22Rv1 (cell line): ENCODE measurements around the gene FOXS1.
"Not testable (repeated sequence)": the region's sequence is repeated elsewhere in the genome, so short reads cannot be mapped to it uniquely, and the experiment has no call there.

Experiments used
- H3K27ac ChIP-seq: fragments of 450-650 bp; 2 replicates; pipeline ENCODE4 v1.5.1; 2017
- ZFX ChIP-seq: fragments of 450-650 bp; IDR thresholded peaks from 2 replicates; pipeline ENCODE4 v1.6.1; 2017; ENCODE audit warnings: antibody characterized with exemption, borderline replicate concordance
- TF ChIP-seq, protein P1 (sequence below): fragments of 450-650 bp; IDR thresholded peaks from 2 replicates; pipeline ENCODE4 v1.5.1; 2017; ENCODE audit warnings: mild to moderate bottlenecking

The FOXS1 gene

DNA sequence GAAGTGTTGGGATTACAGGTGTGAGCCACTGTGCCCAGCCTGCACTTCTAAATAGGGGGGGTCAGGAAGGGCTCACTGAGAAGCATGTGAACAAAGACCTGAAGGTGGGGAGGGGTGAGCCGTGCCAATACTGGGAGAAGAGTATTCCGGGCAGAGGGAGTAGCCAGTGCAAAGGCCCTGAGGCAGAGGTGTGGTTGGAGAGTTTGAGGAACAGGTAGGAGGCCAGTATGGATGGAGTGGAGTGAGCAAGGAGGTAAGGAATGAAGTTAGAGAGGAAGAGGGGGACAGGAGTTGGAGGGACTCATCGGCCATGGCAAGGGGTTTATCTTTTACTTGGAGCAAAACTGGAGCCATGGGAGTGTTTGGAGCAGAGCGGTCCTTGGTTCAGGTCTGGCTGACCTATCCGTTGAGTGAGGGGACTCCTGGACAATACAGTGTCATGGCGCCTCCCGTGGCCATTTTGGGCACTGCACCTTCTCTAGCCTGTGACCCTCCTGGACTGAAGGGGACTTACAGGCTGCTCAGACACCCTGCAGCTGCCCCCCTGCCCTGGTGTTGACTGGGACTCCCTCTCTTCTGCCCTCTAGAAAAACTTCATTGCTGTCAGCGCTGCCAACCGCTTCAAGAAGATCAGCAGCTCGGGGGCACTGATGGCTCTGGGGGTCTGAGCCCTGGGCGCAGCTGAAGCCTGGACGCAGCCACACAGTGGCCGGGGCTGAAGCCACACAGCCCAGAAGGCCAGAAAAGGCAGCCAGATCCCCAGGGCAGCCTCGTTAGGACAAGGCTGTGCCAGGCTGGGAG lies 12.1 kb downstream of the FOXS1 start:
- no peak overlapping the region for H3K27ac ChIP-seq
- no peak for TF ChIP-seq ZFX
- TF ChIP-seq, protein P1, sequence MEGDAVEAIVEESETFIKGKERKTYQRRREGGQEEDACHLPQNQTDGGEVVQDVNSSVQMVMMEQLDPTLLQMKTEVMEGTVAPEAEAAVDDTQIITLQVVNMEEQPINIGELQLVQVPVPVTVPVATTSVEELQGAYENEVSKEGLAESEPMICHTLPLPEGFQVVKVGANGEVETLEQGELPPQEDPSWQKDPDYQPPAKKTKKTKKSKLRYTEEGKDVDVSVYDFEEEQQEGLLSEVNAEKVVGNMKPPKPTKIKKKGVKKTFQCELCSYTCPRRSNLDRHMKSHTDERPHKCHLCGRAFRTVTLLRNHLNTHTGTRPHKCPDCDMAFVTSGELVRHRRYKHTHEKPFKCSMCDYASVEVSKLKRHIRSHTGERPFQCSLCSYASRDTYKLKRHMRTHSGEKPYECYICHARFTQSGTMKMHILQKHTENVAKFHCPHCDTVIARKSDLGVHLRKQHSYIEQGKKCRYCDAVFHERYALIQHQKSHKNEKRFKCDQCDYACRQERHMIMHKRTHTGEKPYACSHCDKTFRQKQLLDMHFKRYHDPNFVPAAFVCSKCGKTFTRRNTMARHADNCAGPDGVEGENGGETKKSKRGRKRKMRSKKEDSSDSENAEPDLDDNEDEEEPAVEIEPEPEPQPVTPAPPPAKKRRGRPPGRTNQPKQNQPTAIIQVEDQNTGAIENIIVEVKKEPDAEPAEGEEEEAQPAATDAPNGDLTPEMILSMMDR, result peak; percentile 93

DNA sequence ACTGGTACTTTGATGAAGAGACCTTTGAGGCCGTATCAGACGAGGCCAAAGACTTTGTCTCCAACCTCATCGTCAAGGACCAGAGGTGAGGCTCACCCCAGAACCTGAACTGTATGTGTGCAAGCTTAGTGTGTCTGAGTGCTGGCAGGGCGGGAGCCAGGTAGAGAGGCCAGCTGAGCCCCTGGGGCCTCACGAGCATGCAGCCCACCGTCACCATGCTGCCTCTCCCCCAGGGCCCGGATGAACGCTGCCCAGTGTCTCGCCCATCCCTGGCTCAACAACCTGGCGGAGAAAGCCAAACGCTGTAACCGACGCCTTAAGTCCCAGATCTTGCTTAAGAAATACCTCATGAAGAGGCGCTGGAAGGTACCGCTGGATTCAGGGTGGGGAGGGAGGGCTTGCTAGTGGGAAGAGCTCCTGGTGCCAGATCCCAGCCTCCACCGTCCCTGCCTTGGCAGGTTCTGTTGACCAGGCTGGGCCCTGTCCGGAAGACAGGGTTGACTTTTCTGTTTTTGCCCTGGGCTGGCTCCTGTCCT lies 13.6 kb downstream of the FOXS1 start:
- H3K27ac ChIP-seq, result no peak overlapping the region
- TF ChIP-seq ZFX, result no peak
- TF ChIP-seq, protein P1, result no peak

DNA sequence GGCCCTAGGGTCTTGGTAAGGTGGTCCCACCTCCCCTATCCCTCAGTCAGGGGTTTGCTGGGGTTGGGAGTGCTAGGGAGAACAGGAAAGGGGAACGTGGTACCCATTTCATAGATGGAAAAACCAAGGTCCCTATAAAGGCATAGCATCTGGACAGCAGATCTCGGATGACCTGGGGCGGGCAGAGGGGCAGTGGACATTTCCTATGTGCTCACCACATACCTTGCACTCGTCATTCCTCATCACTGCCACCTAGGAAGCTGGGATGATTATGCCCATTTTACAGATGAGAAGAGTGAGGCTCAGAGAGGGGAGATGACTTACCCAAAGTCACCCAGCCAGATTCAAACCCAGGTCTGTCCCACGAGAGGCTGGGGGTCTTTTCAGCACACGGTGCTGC lies 14.2 kb downstream of the FOXS1 start:
- TF ChIP-seq, protein P1, result no peak
- no peak for TF ChIP-seq ZFX
- H3K27ac ChIP-seq, result no peak overlapping the region

DNA sequence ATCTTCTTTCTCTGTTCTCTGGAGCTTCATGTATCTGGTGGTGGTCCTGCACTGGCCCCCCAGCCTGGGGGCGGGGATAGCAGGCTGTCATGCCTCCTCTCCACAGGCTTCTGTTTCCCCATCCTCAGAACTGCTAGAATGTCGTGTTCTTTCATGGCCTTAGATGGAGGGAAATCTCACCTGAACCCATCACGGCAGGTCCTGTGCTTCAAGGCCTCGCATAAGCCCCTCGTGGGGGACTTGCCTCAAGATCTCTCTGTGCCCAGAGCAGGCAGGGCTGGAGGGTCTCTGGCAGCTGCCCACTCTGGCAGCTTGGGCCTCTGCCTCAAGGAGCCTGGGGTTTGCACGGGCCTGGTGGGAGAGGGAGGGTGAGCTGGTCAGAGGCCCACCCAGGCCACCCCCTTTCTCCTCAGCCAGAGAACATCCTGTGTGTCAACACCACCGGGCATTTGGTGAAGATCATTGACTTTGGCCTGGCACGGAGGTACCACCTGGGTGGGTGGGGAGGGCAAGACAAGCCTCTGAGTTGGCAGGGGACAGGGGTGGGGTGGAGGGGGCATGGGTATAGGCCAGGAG lies 14.9 kb downstream of the FOXS1 start:
- no peak overlapping the region for H3K27ac ChIP-seq
- TF ChIP-seq, protein P1, result no peak
- TF ChIP-seq ZFX, result no peak

DNA sequence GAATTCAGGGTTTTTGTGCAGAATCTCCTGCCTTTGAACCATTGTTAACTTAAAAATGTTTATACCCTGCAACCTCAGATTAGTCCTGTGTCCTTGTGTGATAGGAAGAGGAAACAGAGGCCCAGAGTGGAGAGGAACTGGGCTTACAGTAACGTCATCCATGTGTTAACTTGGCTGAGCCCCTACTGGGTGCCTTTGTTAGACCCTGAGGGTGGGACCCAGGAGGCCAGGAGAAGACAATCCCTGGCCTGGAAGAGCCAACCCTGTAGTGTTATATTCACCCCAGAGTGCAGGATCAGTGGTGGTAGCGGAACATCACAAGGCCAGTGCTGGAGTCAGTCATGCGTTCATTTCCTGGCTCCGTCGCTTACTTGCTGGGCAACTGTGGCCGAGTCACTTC lies 15.7 kb downstream of the FOXS1 start:
- TF ChIP-seq, protein P1, result no peak
- no peak for TF ChIP-seq ZFX
- H3K27ac ChIP-seq, result no peak overlapping the region

DNA sequence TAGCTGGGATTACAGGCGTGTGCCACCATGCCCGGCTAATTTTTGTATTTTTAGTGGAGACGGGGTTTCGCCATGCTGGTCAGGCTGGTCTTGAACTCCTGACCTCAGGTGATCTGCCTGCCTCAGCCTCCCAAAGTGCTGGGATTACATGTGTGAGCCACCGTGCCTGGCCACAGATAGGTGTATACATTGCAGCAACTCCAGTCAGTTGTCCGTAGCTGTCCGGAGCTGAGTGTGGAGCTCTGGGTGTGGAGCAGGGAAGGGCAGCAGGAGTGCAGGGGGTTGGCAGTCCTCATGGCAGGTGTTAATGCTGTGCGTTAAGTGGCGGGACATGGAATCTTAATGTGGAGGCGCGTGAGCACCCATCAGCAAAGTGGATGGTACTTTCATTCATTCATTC lies 17.4 kb downstream of the FOXS1 start:
- not testable (repeated sequence) for H3K27ac ChIP-seq

DNA sequence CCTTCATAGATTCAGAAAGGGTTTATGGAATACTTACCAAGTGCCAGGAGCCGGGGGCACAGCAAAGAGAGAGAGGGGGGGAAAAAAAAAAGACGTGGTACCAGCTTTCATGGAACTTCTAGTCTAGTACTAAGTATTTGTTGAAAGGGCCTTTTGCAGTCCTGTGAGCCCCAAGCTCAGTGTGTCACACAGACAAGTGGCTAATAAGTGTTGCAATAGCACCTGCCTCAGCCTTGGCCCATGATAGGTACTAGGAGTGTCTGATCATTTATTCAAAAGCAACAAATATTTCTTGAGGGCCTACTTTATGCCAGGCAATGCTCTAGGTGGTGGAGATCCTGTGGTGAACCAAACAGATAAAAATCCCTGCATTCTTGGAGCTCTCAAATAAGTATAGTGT lies 18.3 kb downstream of the FOXS1 start:
- no peak overlapping the region for H3K27ac ChIP-seq
- TF ChIP-seq ZFX, result no peak
- TF ChIP-seq, protein P1, result no peak
